DMS 273 (cell line): ENCODE data around the gene AGPAT2.

ENCODE experiments used
- DNase-seq: peaks from one replicate; lab custom pipeline; 2025; ENCODE audit not compliant: unreplicated experiment; lab: John Stamatoyannopoulos, UW

AGPAT2 gene

GRCh38 chr9:136629001-136629878 lies 58.0 kb downstream of the AGPAT2 start:
- peak; percentile 33 for DNase-seq

GRCh38 chr9:136628268-136628667 lies 59.0 kb downstream of the AGPAT2 start:
- no peak for DNase-seq

- DNase-seq: no peak
Measured at GRCh38 chr9:136627703-136628102, 59.6 kb downstream of the AGPAT2 start.

GRCh38 chr9:136626740-136627642 lies 60.3 kb downstream of the AGPAT2 start:
- DNase-seq: peak; percentile 57

- no peak for DNase-seq
Measured at GRCh38 chr9:136626066-136626725, 61.1 kb downstream of the AGPAT2 start.

- DNase-seq: peak; percentile 64
Measured at GRCh38 chr9:136625101-136626065, 61.9 kb downstream of the AGPAT2 start.

GRCh38 chr9:136624184-136624951 lies 62.9 kb downstream of the AGPAT2 start:
- peak; percentile 59 for DNase-seq

- DNase-seq: peak; percentile 83
Measured at GRCh38 chr9:136623842-136624183, 63.4 kb downstream of the AGPAT2 start.
